ENCODE measurements around the gene DPRX.

The DPRX gene

DNA sequence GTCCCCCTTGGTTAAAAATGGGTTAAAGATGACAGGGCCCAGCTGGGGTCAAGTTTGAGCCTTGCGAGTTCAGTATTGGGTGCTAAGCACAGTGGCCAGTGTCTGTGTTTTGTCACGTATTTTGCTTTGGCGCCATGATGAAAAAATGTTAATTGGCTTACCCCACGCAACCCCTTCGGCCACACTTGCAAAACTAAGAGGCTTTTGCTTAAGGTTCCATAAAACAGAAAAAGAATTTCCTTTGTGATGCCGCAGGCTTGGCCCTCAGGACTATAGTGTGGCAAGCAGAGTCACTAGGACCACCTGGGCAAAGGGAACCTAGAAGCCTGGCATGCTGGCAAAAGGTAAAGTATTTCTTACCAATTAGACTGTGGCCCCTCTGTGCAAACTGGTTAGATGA lies 20.7 kb downstream of the DPRX start:
- H3K4me3 ChIP-seq (ENCODE audit: low read depth, low read length), result no peak overlapping the region
- in situ Hi-C loops (cut with HindIII; ENCODE audit: low sequenced_read_pairs), result no loop called here
- TF ChIP-seq, protein P1, sequence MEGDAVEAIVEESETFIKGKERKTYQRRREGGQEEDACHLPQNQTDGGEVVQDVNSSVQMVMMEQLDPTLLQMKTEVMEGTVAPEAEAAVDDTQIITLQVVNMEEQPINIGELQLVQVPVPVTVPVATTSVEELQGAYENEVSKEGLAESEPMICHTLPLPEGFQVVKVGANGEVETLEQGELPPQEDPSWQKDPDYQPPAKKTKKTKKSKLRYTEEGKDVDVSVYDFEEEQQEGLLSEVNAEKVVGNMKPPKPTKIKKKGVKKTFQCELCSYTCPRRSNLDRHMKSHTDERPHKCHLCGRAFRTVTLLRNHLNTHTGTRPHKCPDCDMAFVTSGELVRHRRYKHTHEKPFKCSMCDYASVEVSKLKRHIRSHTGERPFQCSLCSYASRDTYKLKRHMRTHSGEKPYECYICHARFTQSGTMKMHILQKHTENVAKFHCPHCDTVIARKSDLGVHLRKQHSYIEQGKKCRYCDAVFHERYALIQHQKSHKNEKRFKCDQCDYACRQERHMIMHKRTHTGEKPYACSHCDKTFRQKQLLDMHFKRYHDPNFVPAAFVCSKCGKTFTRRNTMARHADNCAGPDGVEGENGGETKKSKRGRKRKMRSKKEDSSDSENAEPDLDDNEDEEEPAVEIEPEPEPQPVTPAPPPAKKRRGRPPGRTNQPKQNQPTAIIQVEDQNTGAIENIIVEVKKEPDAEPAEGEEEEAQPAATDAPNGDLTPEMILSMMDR (IDR thresholded peaks at IDR 0.05; ENCODE audit: low read depth, low read length, missing control alignments), result no peak
- no peak for DNase-seq (ENCODE audit: low read depth)

DNA sequence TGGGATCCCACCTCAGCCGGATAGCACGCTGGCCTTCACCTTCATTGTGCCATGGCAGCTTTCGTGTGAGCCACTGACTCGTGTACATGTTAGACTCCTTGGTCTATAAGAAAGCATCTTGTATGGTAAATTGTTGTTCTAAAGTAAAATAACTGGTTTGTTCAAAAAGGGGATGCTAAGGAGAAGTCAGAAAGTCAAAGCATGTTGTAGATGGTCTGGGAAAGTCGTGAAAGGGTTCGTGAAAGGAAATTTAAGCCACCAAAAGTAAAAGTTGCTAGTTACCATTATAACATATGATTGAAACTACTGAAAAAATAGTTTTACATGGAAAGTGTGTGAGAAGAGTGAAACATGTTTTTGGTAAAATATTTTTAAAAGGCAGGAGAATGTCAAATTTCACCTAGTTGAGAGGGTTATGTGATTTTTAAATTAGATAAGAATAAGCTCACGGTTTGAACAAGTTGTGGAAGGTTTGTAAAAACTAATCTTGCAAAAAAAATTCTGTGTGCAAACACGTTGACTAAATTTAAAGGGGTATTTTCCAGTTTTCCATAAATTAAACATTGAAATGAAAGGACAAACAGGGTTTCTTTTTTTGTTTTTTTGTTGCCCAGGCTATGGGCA lies 23.4 kb downstream of the DPRX start:
- DNase-seq (ENCODE audit: low read depth), result no peak
- TF ChIP-seq, protein P1 (IDR thresholded peaks at IDR 0.05; ENCODE audit: low read depth, low read length, missing control alignments), result no peak
- no peak overlapping the region for H3K4me3 ChIP-seq (ENCODE audit: low read depth, low read length)
- in situ Hi-C loops (cut with HindIII; ENCODE audit: low sequenced_read_pairs), result no loop called here

DNA sequence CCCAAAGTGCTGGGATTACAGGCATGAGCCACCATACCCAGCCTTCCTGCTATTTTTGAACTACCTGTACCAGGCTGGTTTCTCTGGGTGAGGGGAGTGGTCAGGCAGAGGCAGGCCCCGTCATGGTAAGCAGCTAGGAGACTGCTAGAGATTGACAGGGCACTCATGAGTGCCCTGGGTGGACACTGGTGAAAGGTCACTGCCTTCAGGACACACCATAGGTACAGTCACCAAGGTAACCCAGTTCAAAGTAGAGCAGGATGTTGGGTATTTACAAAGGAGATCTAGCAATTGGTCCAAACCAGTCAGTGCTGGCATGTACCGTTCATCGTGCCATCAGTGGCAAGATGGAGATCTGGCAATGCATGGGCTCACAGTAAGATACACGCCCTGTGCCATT lies 25.5 kb downstream of the DPRX start:
- TF ChIP-seq, protein P1 (IDR thresholded peaks at IDR 0.05; ENCODE audit: low read depth, low read length, missing control alignments), result no peak
- in situ Hi-C loops (cut with HindIII; ENCODE audit: low sequenced_read_pairs), result no loop called here
- no peak overlapping the region for H3K4me3 ChIP-seq (ENCODE audit: low read depth, low read length)
- no peak for DNase-seq (ENCODE audit: low read depth)

DNA sequence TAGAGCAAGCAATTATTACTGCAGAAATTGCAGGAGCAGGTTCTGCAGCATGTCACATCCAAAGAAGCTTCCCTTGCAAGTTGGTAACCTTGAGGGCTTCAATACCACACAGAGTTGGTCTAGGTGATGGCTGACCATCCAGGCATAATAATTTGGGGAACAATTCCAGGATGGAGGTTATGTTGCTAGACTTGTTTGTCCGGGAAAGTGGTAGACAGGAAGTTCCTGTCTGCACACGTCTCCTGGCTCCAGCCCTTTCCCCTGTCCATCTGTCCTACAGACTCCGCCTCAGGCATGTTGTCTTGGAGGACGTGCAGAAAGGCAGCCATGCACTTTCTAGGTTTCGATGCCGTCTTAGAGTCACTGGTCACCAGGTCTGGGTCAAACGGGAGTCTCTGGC lies 26.0 kb downstream of the DPRX start:
- no peak overlapping the region for H3K4me3 ChIP-seq (ENCODE audit: low read depth, low read length)
- in situ Hi-C loops (cut with HindIII; ENCODE audit: low sequenced_read_pairs), result no loop called here
- no peak for DNase-seq (ENCODE audit: low read depth)
- TF ChIP-seq, protein P1 (IDR thresholded peaks at IDR 0.05; ENCODE audit: low read depth, low read length, missing control alignments), result no peak

DNA sequence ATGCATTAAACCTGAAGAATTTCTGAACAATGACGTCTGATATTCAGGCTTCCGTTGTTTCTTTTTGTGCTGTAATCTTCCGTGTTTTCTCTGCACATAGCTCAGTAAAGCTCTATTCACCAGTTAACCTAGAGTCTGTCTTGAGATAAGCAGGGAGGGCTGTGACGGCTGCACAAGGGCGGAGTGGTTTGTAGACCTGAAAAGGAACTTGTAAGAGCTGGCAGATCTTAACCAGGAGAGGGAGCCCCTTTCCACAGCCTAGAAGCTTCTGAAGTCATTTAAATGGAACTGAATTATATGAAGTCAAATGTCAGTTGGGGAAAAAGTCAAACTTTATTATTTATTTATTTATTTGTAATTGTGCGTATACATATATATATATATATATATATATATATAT lies 27.5 kb downstream of the DPRX start:
- DNase-seq (ENCODE audit: low read depth), result no peak
- in situ Hi-C loops (cut with HindIII; ENCODE audit: low sequenced_read_pairs), result no loop called here
- TF ChIP-seq, protein P1 (IDR thresholded peaks at IDR 0.05; ENCODE audit: low read depth, low read length, missing control alignments), result no peak
- H3K4me3 ChIP-seq (ENCODE audit: low read depth, low read length), result no peak overlapping the region

DNA sequence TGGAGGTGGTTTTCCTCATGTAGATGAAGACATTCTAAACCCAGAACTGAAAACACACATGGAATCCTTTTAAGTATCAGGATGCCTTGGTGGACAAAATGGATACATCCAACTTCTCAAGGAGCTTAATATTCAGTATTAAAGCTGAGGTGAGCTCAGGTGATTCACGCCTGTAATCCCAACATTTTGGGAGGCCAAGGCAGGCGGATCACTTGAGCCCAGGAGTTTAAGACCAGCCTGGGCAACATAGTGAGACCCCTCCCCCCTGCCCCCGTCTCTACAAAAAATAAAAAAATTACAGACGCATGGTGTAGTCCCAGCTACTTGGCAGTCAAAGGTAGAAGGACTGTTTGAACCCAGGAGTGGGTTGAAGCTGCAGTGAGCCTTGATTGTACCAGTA lies 28.8 kb downstream of the DPRX start:
- in situ Hi-C loops (cut with HindIII; ENCODE audit: low sequenced_read_pairs), result no loop called here

More for the DNA sequence above, 28.8 kb downstream of the DPRX start:
- TF ChIP-seq, protein P1 (IDR thresholded peaks at IDR 0.05; ENCODE audit: low read depth, low read length, missing control alignments), result no peak
- no peak for DNase-seq (ENCODE audit: low read depth)
- H3K4me3 ChIP-seq (ENCODE audit: low read depth, low read length), result no peak overlapping the region

All from astrocyte of the cerebellum (primary cell).